GM18517 (cell line): ENCODE data around the gene TVP23A.
A peak's percentile ranks its signal among the peaks of the same experiment; 100 is the strongest.
"Not testable (repeated sequence)": the region's sequence is repeated elsewhere in the genome, so short reads cannot be mapped to it uniquely, and the experiment has no call there.

Source experiments
- ATAC-seq: cut with Tn5 transposase; IDR thresholded peaks from one replicate; pipeline ENCODE4 v1.9.1; 2021; ENCODE audit warnings: mild to moderate bottlenecking, moderate library complexity; ENCODE audit not compliant: unreplicated experiment

TVP23A gene

DNA sequence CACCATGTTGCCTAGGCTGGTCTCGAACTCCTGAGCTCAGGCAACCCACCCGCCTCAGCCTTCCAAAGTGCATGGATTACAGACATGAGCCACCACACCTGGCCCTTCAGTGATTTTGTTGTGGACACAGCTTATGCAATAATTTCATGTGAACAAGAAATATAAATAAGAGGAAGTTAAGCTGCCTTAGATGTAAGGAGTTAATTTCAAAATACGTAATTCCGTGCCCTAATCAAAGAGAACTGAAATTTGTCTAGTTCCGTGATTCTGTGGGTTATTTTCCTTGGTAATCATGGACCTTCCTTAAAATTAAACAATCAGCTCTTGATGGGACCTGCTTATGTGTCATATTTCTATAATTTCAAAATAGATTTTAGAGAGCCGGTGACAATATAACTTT, 11.9 kb downstream of the TVP23A start:
- ATAC-seq: no peak

DNA sequence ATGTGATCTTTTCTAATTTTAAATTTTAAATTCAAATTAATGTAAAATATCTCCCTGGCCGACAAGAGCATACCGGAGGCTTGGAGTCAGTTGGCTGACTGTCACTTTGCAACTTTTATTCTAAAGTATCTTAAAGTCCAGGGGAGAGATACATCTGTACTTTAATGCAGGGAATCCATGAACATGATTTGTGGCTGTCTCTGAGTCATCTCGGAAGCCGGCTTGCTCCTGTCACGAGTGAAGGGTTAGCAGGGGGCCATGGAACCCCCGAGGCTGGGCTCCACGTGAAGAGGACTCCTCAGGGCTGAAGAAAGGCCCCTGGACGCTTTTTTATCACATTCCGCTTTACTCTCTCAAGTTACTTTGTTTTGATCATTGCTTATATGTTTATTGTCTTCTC, 13.3 kb downstream of the TVP23A start:
- no peak for ATAC-seq

DNA sequence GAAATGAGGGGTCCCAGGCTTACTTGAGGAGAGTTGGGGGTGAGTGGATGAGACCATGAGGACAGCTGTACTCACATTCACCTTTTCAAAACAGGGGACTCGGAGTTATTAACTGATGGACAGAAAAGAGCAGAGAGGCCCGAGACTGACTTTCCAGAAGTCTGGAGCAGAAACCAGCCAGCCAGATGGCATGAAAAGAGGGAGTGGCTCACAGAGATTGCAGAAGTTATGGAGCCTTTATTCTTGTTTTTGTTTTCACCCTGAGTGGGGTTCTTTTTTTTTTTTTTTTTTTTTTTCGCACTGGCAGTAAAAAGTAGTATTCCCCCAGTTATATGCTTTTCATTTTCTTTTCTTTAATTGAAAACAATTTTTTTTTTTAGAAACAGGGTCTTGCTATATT, 18.9 kb downstream of the TVP23A start:
- no peak for ATAC-seq

DNA sequence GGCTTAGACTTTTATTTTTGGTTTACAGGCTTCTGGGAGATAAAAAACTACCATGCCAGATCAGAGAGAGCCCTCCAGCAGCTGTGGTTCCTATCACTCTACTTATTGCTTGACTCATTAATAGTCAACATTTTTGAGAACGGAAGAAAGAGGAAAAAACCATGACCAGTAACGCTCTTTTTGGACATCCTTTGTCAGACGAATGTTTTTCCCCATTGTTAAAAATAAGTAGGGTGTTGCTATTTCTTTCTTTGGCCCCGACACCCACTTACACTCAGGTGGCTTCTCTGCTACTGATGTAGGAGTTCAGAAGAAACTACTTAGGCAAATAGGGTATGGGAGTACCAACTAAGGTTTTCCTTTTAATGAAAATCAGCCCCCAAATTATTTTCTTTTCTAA, 27.5 kb downstream of the TVP23A start:
- ATAC-seq: peak; percentile 56

DNA sequence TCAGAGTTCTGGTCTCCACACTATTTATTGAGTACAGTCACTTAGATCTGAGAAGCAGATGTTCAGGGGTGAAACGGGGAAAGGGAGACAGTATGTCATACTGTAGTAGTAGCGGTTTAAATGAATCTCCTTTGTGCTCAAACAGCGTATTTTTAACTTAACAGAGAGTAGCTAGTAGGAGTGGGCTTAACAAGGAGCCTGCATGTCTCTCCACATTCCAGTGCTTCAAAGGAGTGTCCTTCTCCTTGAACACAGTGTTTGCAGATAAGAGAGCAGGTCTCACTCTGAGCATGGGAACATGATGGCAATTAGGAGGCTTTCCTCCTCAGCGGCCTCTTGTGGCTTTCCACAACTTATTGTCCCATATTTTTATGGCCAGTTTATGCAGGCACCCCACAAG, 30.0 kb downstream of the TVP23A start:
- ATAC-seq: not testable (repeated sequence)

DNA sequence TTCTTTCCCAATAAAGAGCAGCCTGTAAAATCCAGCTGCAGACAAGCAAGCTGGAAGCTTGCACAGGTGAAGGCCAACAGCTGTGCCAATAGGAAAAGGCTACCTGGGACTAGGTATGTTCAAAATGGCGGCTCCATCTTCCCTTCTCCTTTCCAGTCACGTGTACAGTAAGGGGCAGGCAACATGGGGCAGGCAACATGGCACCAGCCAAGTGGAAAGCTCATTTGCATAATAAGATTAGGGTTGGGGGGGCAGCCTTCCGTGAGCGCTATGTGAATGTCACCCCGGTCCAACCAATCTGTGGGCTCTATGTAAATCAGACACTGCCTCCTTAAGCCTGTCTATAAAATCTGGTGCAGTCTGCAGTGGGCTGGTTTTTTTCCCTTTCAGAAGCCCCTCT, 31.3 kb downstream of the TVP23A start:
- no peak for ATAC-seq

DNA sequence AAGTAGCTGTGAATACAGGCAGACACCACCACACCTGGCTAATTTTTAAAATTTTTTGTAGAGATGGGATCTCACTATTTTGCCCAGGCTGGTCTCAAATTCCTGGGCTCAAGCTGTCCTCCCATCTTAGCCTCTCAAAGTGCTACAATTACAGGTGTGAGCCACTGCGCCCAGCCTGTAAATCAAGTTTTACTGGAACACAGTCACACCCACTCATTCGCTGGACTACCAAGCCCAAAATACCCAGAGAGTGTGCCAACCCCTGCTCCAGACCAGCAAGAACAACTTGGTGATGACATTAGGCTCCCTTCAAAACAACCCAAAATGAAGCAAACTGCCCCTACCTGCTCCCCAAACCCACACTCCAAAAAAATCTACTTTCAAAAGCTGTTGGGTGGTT, 36.0 kb downstream of the TVP23A start:
- ATAC-seq: no peak

- ATAC-seq: no peak
Observed at GRCh38 chr16:10780628-10781027, 38.0 kb downstream of the TVP23A start.

- ATAC-seq: not testable (repeated sequence)
Observed at GRCh38 chr16:10779908-10780307, 38.7 kb downstream of the TVP23A start.

- ATAC-seq: no peak
Observed at GRCh38 chr16:10777356-10777755, 41.2 kb downstream of the TVP23A start.

GRCh38 chr16:10776923-10777322, 41.7 kb downstream of the TVP23A start:
- ATAC-seq: not testable (repeated sequence)

DNA sequence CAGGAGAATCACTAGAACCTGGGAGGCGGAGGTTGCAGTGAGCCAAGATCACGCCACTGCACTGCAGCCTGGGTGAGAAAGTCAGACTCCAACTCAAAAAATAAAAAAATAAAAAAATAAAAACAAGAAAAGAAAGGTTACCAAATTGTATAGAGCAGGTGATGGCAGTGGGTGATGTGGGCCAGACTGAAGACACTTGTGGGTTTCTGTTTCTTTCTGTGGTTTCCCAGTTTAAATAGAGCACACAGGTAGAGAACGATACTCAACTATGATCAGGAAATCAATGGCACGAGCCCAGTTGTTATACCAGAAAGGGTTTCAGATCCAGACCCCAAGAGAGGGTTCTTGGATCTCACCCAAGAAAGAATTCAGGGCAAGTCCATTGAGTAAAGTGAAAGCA, 42.3 kb downstream of the TVP23A start:
- ATAC-seq: peak; percentile 89

GRCh38 chr16:10770907-10771306, 47.7 kb downstream of the TVP23A start:
- no peak for ATAC-seq

DNA sequence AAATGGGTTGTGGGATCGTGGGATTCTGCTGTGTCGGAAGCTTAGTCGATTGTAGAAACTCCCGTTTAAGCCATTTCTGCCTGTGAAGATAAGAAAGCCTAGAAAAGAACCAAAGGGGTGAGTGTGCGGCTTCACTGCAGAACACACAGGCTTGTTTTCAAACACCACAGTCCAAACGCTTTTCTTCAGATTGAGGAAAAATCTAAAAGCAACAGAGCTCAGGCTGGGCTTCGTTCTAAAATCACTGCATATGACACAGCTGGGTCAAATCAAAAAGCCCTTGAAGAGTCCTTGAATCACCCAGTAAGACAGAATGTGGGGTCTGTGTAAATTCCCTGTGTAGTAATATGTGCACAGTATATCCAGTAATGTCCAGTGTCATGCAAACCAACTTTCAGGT, 49.2 kb downstream of the TVP23A start:
- no peak for ATAC-seq

DNA sequence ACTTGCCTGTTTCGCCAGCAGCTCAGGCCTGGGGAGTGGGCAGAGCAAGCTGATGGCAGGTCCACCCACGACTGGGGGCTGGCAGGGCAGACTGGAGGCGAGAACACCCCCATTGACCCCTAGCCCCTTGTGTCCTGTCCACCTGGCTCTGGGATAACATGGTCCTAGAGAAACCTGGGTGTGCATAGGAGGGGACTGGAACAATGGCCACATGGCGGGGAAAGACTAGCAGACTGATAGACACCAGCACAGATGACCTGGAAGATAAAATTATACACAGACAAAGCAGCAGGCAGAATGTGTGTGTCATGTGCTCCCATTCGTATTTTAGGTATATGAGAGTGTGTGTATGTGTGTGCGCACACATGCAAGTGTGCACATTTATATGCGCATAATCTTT, 51.5 kb downstream of the TVP23A start:
- no peak for ATAC-seq

DNA sequence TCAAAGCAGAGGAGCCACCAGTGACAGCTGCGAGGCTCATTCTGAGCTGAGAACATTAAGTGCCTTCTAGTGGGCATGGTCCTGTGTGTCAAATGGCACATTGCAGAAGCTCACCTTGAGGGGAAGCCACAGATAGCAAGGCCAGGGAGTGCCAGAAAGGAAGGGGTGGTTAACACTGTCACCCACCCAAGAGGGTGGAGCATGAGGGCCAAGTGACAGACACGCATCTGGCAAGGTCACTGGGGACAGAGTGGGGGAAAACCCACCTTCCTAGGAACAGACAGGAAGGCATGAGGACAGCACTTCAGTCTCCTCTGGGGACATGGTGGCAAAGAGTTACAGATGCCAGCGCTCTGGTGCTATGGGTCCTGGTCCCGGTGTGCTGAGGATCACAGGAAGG, 52.8 kb downstream of the TVP23A start:
- no peak for ATAC-seq

DNA sequence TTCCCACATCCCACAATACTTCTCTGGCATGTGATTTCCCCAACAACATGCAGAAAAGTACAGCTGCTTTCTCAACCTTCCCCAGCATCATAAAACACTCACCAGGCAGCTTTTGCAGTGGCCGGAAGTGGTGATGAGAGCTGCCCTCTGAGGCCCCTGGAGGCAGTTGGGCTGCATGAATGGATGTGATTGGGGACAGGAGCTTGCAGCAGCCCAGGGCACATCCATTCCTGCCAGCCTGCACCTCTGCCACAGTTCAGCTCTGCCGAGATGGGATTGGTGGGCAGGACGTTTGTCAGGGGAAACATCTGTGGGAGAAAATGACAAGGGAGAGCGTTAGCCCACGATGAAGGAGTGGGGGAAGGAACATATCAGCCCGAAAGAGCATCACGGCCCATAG, 55.1 kb downstream of the TVP23A start:
- ATAC-seq: no peak

GRCh38 chr16:10762336-10763016, 56.1 kb downstream of the TVP23A start:
- ATAC-seq: no peak

- no peak for ATAC-seq
Observed at GRCh38 chr16:10761373-10761772, 57.2 kb downstream of the TVP23A start.

DNA sequence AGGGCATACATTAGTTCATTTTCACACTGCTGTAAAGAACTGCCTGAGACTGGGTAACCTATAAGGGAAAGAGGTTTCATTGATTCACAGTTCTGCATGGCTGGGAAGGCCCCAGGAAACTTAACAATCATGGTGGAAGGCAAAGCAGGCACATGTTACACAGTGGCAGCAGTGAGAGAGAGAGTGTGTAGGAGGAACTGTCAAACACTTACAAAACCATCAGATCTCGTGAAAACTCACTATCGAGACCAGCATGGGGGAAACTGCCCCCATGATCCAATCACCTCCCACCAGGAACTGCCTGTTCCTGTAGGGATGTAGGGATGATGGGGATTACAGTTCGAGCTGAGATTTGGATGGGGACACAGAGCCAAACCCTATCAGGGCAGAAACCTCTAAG, 57.7 kb downstream of the TVP23A start:
- ATAC-seq: no peak

DNA sequence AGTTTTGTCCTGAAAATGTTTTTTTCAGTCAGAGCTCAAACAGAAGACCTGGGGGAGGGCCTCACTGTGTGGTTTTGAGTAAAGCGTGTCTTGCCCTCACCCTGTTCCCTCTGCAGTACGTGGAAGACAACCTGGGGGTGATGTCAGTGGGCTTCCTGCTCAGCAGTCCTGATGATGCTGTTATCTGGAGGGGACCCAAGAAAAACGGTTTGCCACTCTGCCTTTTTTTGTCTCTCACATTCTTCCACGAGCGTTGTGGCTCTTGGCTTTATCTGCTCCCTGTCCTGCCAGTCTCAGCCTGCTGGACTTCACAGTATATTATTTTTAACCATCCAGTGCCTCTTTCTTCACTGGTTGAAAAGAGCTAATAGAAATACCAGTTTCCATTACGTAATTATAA, 62.0 kb downstream of the TVP23A start:
- ATAC-seq: no peak

- ATAC-seq: no peak
Observed at GRCh38 chr16:10754941-10755340, 63.7 kb downstream of the TVP23A start.

DNA sequence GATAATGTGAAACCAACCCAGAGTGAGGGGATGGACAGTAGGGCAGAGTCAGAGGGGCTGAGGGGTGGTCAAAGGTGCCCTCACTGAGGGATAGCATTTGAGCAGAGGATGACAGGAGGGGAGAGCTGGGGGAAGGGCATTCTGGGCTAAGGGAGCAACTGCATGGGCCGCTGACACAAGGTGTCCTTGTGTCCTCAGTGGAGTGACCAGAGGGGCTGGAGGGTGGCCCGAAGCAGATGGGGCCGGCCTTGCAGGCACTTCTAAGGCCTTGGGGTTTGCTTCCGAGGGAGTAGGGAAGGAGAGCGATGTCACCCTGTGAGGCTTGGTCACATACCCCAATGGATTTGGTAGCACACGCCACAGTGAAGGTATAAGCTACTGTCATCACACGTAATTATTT, 64.9 kb downstream of the TVP23A start:
- ATAC-seq: no peak
